Stimulated activated CD8-positive, alpha-beta memory T cell treated with anti-CD3 and anti-CD28 coated beads, Interleukin-15, amount 100 ng/mL, for 1 hour (primary cell): ENCODE data around the gene PLA2G6.
"Not testable (repeated sequence)": the region's sequence is repeated elsewhere in the genome, so short reads cannot be mapped to it uniquely, and the experiment has no call there.

Experiments
- DNase-seq: peaks from one replicate; pipeline ENCODE4 v3.0.0-alpha.2; 2020; ENCODE audit warnings: low read depth

The PLA2G6 gene

GRCh38 chr22:38129856-38130255 is 51.8 kb downstream of the PLA2G6 start:
- no peak for DNase-seq

DNA sequence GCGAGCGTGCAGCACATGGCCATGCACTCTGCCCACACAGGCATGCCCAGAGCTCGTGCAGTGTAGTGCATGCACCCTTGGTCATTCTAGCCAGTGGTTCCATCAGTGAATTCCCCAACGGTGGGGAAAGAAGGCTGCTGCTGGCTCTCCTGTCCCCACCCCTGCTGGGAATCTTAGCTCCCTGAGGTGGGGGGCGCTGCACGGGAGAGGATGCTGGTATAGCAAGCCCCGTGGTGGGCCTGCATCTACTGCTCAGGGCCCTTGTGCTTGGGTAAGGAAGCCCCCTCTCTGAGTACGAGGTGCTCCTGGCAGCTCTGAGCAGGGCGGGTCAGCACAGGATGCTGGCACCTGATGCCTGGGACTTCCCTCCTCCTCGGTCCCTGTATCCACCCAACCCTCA is 52.6 kb downstream of the PLA2G6 start:
- no peak for DNase-seq

- DNase-seq: no peak
Measured at GRCh38 chr22:38127869-38128268, 53.8 kb downstream of the PLA2G6 start.

DNA sequence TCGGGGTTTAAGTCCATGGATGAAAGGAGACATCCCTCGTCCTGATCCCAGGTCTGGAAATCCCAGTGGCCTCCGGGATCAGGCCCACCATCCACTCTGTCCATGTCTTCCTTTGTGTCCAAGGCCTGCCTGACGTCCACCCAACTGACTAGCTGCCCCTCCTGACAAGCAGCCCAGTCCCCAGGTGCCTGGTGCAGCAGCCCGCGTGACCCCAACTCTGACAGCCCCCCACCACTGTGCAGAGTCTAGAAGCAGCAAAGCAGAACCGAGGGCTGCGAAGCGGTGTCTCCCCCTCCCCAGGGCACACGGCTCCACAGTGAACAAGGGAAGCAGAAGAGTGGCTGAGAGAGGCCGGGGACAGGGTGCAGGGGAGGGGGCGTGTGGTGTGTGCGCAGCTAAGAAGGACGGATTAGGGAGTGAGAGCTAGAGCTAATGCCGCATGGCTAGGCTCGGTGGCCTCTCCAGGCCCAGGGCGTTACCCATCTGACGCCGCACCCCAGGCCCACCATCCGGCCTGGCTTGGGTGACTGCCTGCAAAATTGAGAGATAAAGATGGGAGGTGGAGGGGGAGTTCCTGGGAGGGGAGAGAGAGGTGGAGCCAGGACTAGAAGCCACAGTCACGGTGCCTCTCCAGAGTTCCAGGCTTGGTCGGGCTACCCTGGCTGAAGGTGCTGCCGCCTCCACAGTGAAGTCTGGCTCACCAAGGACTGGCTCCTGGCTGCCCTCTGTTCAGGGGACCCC is 54.5 kb downstream of the PLA2G6 start:
- DNase-seq: no peak

- no peak for DNase-seq
Measured at GRCh38 chr22:38125751-38126201, 55.9 kb downstream of the PLA2G6 start.

GRCh38 chr22:38125038-38125610 is 56.5 kb downstream of the PLA2G6 start:
- DNase-seq: no peak

DNA sequence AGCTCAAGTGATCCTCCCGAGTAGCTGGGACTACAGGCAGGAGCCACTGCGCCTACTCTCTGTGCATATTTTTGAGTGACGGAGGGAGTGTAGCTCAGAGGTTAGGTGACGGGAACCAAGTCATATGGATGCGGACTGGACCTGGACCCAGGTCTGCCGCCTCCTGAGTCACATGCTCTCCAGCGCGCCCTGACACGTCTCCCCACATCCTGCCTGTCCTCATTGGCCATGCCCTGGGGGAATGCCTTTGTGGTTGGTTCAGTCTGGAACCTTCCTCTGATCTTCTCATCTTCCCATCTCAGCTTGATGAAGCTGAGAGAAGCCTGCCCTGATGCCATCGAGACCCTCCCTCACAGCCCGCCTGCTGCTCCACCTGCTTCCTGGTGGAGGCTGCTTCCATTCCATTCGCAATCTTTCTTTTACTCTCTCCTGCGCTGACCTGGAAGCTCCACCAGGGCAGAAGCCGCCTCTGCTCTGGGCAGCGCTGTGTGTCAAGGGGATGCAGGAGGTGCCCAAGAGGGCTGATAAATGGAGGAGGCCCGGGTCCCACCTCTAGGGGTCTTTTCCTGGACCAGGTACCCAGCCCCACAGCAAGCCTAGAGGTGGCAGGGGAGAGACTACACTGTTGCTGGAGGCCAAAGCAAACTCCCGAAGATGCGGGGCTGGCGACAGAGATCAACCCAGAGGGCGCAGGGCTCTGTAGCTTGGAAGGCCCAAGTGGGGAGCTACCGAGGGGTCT is 57.2 kb downstream of the PLA2G6 start:
- no peak for DNase-seq

- DNase-seq: no peak
Measured at GRCh38 chr22:38122616-38123015, 59.0 kb downstream of the PLA2G6 start.

DNA sequence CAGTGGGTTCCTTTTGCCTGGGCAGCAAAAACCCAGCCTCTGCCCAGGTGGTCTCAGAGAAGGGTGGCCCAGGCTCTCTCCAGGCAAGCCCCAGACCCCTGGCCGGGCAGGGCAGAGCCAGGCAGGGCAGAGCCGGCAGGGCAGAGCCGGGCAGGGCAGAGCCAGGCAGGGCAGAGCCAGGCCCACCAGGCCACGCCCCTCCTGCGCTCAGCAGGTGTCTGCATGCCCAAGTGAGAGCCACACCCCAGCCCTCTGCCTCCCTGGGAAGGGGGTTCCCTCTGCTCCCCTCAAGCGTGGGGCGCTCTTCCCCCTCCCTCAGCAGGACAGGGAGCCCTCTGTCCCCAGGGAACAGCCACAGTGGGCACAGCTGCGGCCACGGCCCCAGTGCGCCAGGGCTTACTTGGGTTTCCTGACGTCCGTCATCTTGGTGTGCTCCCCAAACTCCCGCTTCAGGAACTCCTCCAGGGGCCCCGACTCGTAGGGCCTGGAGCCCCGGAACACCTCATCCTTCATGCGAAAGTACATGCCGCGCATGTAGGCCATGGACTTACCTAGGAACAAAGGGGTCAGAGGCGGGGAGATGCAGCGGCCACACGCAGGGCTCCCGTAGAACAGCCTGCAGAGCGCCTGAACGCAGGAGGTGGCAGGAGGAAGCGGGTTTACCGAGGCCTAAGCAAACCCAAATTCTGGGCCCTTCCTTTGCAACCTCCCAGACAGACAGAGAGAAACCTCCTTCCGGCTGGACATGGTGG is 61.1 kb downstream of the PLA2G6 start:
- DNase-seq: no peak

GRCh38 chr22:38118747-38119146 is 62.9 kb downstream of the PLA2G6 start:
- DNase-seq: not testable (repeated sequence)

DNA sequence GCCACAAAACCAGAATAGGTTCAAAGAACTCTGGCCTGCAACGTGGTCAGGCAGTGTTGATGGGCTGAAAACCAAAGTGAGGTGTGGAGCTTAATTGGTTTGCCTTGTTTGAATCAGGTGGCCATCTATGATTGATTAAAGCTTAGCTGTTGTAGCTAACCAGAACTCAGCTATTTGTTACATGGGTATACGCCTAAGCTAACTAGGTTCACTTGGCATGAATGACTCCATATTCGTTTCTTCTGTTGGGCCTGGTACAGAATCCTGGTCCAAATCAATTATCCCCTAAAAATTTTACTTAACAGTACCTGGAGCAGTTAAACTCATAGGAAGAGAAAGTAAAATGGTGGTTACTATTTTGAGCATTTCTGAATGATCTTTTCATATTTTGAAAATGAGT is 63.4 kb downstream of the PLA2G6 start:
- no peak for DNase-seq

DNA sequence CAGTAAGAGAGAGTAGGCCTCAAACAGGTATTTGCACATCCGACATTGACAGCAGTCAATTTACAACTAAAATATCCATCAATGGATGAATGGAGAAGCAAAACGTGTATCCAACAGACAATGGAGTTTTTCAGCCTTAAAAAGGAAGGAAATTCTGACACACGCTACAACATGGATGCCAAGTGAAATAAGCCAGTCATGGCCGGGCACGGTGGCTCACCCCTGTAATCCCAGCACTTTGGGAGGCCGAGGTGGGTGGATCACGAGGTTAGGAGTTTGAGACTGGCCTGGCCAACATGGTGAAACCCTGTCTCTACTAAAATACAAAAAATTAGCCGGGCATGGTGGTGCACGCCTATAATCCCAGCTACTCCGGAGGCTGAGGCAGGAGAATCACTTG is 64.1 kb downstream of the PLA2G6 start:
- not testable (repeated sequence) for DNase-seq

- DNase-seq: no peak
Measured at GRCh38 chr22:38115423-38116205, 66.0 kb downstream of the PLA2G6 start.

GRCh38 chr22:38114484-38115398 is 66.9 kb downstream of the PLA2G6 start:
- peak; percentile 46 for DNase-seq

- DNase-seq: no peak
Measured at GRCh38 chr22:38112381-38112780, 69.2 kb downstream of the PLA2G6 start.

DNA sequence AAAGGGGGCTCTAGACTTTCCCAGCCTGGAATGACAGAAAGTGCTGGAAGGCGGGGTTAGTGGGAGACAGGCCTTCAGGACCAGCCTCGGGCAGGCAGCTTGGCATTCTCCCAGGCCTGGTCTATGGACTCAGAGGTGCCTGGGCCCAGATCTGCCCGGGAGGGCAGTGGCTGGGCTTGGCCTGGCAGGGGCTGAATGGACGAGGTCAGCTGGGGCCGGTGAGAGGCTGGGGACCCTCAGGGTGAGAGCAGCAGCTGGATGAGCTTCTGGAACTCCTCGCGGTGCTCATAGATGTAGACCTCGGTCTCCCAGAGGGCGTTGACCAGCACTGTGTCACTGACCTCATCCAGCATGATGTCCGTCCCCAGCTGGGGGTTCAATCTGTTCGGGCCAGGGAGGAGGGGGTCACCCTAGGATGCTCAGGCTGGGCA is 69.7 kb downstream of the PLA2G6 start:
- no peak for DNase-seq

- no peak for DNase-seq
Measured at GRCh38 chr22:38110863-38111852, 70.5 kb downstream of the PLA2G6 start.

GRCh38 chr22:38110008-38110862 is 71.4 kb downstream of the PLA2G6 start, which contains the start of gene BAIAP2L2:
Gene BAIAP2L2 (minus strand): TSS chr22:38110684. CDS start chr22:38110525, 159 bp downstream.
- DNase-seq: no peak
